Stimulated activated CD4-positive, alpha-beta T cell treated with anti-CD3 and anti-CD28 coated beads, Interleukin-1b, Interleukin-23, amount 100 ng/mL, for 24 hours (primary cell): ENCODE measurements around the gene ITGA7.

Experiments used
- DNase-seq, 4 experiments: peaks; one replicate each; pipeline ENCODE4 v3.0.0-alpha.2; 2020; ENCODE audit warnings: low read depth in 4 of 4, low spot score in 1 of 4

Gene ITGA7

DNA sequence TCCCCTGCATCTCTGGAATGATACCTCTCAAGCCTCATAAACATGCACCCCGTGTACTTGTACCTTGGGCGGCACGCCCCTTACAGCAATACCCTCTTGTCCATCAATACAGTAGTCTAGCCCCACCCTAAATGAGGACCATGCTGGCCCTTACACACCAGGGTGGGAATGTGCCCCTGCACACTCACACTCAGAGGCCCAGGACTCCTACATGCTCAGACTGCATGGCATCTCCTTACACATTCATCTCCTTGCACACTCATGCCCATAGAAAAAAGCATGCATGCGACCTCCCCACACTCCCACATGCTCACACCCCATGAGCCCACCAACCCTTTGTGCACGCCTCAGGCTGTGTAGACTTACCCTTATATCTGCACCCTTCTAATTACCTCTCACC, 22.0 kb downstream of the ITGA7 start:
- no peak for DNase-seq

- DNase-seq: no peak
These were observed 22.8 kb downstream of the ITGA7 start for GRCh38 chr12:55684761-55685370.

DNA sequence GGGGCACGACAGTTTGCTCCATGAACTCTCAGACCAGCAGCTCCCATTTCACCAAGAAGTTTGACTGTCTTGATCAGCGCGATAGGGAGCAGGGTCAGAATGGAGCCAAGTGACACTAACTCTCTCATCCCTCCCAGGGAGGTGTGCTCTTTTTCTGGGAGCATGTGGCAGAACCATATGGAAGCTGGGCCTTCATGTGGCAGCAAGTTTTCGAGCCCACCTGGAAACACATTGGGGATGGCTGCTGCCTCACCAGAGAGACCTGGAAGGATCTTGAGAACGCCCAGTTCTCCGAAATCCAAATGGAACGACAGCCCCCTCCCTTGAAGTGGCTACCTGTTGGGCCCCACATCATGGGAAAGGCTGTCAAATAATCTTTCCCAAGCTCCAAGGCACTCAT, 24.0 kb downstream of the ITGA7 start:
- no peak for DNase-seq

GRCh38 chr12:55682087-55682796, 25.5 kb downstream of the ITGA7 start:
- no peak for DNase-seq

- no peak for DNase-seq
These were observed 26.3 kb downstream of the ITGA7 start for GRCh38 chr12:55681142-55682077.

GRCh38 chr12:55679691-55680090, 28.0 kb downstream of the ITGA7 start:
- DNase-seq: no peak

- no peak for DNase-seq
These were observed 31.0 kb downstream of the ITGA7 start for GRCh38 chr12:55676707-55677106.

DNA sequence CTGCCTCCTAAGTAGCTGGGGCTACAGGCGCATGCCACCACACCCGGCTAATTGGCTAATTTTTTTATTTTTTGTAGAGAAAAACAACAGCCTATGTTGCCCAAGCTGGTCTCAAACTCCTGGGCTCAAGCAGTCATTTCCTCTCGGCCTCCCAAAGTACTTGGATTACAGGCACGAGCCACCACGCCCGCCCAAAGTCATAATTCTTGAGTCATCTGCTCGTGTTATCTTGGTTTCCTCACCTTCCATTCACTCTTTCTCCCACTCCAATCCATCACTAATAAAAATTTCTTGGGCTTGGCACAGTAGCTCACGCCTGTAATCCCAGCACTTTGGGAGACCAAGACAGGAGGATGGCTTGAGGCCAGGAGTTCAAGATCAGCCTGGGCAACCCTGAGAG, 32.0 kb downstream of the ITGA7 start:
- DNase-seq: no peak

GRCh38 chr12:55673638-55674037, 34.1 kb downstream of the ITGA7 start:
- no peak for DNase-seq

DNA sequence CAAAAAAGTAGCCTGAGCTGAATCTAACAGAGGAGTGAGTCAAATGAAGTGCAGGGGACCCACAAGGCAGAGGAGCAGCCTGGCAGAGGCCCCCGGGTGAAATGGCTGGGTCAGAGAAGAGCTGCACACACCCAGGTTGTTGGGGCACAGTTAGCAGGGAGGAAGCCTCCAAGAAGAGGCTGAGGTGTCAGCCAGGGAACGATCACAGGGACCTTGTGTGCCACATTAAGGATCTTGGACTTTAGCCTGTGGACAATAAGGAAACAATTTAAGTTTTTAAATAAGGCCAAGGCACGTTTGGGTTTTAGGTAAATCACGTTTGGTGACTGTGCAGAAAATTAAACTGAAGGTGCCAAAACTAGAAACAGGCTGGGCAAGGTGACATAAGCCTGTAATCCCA, 36.0 kb downstream of the ITGA7 start:
- no peak for DNase-seq

DNA sequence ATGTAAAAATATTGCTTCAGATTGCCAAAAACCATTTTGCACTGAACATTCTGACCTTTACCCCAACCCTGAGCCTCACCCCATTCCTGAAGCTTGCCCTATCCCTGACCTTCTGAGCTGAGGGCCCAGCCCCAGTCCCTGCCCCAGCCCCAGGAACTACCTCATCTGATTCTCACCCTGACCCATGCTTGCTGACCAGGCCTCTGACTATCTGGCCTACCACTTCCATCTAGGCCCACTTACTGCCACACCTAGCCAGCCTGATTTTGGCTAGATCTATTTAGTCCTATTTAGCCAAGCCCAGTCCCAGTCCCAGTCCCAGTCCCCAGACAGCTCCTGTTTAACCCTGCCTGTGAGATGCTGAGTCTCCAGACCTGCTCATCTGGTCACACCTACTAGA, 37.4 kb downstream of the ITGA7 start:
- DNase-seq: no peak

DNA sequence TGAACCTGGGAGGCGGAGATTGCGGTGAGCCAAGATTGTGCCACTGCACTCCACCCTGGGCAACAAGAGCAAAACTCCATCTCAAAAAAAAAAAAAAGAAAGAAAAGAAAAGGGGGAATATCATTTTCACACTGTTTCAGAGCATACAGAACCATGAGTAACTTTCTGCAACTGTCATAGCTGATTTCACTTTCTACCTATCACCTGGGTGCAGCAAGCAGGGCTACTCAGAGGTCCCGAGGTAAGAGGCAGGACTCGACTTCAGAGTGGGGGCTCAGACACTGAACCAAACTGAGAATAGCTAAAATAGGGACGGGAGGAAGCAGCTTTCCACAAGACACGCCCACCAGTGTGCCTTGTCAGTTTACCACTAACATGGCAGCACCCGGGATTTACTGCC, 41.2 kb downstream of the ITGA7 start:
- no peak for DNase-seq

DNA sequence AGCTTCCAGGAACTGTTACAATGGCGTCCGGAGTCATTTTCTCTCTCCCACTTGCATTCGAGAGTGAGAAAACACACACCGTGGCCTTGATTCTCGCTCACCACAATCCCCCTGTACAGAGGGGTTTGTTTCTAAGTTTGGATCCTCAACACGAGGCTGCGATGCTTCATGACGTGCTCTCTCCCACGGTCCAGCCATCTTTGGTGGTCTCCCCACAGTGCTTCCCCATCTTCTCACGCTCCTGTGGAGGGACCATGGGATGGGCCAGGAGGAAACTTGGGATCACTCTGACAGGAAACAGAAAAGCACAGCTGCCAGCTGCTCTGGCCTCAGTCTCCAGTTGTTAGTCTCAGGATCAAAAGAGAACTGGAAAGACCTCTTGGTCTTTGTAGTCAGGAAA, 42.9 kb downstream of the ITGA7 start:
- DNase-seq: no peak

DNA sequence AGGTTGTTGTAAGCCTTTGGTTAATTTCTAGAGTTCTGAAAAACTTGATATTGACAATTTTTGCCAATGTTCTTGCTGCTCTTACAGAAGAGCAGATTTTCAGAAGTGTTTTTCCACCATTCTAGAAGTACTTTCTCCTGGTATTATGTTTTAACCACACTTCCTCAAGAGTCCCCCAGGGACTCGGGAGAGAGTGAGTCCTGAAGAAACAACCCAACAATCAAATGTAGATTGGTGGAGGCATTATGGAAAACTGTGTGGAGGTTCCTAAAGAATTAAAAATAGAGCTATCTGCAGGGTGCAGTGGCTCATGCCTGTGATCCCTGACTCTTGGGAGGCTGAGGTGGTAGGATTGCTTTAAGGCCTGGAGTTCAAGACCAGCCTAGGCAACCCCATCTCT, 44.3 kb downstream of the ITGA7 start:
- no peak for DNase-seq

DNA sequence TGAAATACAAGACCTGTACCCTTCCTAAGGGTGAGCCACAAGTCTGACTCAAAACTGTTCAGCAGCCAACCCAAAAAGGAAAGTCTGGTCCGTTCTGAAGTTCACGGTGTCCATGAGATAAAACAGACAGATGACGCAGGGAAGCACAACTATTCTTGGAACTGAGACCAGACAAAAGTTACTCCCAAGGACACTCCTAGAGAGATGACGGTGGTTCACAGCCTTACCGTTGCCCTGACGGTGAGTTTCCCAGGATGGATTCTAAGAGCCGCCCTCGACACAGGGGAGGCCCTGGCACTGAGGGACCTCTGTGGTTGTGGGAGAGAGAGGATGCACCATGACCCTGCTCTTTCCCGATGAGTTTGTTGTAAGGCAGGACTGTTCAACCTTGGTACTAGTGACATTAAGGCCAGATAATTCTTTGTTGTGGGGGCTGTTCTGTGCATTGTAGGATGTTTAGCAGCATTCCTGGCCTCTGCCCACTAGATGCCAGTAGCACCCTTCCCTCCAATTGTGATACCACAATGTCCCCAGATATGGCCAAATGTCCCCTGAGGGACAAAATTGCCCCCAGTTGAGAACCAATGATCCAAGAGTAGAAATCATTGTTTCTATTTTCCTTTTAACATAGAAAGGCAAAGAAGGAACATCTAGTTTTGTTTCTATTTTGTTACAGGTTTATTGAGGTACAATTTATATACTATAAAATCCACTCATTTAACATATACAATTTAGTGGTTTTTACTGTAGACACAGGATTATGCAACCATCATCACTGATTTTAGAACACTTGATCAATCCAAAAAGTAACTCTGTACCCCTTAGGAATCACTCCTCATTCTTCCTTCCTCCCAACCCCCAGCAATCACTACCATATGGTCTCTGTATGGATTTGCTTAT, 48.0 kb downstream of the ITGA7 start:
- no peak for DNase-seq

DNA sequence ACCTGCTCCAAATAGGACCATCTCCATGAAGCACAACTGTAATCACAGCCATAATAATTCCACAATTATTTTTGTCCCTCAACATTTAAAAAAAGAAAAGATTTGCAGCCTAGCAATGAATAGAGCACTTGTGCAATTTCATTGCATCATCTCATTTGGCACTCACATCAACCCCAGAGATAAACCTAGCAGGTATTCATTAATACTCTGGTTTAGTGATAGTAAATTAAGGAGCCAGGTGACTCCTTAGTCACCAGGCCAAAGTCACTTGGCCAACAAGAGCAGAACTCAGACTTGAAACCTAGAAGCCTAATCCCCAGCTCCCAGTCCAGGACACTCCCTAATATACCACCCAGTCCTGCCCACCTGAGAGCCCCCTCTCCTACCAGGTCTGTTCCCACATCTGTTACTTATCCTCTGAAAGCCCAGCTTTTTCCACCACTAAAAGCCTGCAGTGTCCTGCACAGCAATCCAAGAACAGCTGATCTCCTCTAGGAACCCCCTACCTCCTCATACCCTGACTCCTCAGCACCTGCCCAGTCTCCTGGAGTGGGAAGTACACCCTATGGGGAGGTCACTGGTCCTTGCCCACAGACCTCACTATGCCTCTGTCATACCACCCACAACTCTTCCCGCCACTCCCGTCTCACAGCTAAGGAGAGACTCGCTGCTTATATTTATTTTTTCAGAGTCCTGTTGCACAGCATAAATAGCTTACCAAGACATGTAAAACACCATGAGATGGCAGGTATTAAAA, 48.9 kb downstream of the ITGA7 start:
- no peak for DNase-seq

DNA sequence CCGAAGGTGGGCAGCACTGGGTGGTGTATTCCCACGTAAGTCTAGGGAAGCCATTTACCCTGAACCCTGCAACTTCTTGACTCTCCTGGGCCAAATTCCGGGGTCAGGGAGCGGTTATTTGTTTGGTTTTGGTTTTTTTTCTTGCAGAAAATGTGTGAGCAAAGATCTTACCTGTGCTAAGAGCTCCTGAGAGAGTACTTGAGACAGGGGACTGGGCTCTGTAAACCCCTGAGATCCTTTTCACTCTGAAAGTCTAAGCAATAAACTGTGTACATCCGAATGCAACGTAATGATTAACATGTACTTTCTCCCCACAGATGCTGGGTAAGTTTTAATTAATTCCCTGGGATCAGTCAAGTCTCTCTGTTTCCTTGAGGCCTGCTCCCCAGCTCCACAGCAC, 49.5 kb downstream of the ITGA7 start:
- DNase-seq: no peak

GRCh38 chr12:55657212-55657611, 50.5 kb downstream of the ITGA7 start:
- DNase-seq: no peak

DNA sequence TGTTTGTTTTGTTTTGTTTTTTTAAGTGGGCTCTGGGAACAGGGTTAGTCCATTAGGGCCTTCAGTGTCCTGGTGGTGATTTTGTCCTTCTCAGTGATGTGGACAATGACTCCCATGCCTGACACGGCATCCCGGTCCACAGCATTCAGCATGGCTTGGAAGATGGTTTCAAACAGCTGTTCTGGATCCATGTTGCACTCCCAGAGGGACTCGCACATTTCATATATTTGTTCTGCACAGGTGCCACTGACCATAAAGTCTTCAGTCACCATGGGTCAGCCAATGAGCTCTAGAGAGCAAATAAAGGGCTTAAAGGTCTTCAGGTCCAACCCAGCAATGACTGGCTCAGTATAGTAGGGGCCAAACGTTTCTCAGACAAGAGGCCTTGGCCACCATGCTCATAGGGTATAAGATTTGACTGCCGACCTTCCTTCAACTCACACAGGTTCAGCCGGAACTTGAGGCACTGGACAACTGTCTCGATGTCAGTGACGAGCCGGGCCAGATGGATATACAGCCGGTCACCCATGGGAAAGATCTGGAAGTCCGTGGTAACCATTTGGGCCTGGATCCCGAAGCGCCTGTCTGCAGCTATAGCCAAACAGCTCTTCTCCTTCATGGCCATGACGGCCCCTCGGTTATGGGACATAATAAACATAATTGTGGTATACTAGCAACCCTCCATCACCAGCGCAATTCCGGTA, 53.0 kb downstream of the ITGA7 start:
- no peak for DNase-seq

GRCh38 chr12:55653031-55653430, 54.7 kb downstream of the ITGA7 start:
- DNase-seq: no peak
